HG02588 (cell line): ENCODE results near the gene CD81.
"Not testable (repeated sequence)": the region's sequence is repeated elsewhere in the genome, so short reads cannot be mapped to it uniquely, and the experiment has no call there.

ENCODE experiments used
- ATAC-seq: cut with Tn5 transposase; IDR thresholded peaks from one replicate; pipeline ENCODE4 v1.9.1; 2021; ENCODE audit warnings: mild to moderate bottlenecking, moderate library complexity; ENCODE audit not compliant: unreplicated experiment

CD81 gene, protein sequence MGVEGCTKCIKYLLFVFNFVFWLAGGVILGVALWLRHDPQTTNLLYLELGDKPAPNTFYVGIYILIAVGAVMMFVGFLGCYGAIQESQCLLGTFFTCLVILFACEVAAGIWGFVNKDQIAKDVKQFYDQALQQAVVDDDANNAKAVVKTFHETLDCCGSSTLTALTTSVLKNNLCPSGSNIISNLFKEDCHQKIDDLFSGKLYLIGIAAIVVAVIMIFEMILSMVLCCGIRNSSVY

GRCh38 chr11:2376751-2377451, at the start of gene CD81:
TSS of gene CD81 (plus strand) at chr11:2377310. CDS start at chr11:2377550, 240 bp downstream.
- ATAC-seq: no peak

DNA sequence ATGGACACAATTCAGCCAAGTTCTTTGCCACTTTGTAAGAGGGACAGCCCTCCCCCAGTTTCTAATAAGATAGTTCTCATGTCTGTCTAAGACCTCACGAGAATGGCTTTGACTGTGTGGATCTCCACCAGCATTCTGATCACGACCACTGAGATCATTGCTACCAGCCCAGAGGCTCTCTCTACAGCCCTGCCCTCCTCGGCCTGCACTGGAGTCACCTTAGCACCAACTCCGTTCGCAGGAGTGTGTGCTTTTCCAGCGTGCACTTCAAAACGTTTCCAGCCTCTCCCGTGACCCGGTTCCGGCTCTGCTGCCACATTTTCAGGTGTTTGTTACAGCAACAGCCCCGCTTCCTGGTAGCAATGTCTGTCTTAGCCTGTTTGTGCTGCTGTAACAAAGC, 49.1 kb upstream of the CD81 start:
- ATAC-seq: no peak

GRCh38 chr11:2328656-2329354, 48.3 kb upstream of the CD81 start:
- ATAC-seq: no peak

- no peak for ATAC-seq
Measured at GRCh38 chr11:2329551-2329950, 47.6 kb upstream of the CD81 start.

- no peak for ATAC-seq
Measured at GRCh38 chr11:2330696-2331095, 46.4 kb upstream of the CD81 start.

GRCh38 chr11:2331404-2331803, 45.7 kb upstream of the CD81 start:
- no peak for ATAC-seq

DNA sequence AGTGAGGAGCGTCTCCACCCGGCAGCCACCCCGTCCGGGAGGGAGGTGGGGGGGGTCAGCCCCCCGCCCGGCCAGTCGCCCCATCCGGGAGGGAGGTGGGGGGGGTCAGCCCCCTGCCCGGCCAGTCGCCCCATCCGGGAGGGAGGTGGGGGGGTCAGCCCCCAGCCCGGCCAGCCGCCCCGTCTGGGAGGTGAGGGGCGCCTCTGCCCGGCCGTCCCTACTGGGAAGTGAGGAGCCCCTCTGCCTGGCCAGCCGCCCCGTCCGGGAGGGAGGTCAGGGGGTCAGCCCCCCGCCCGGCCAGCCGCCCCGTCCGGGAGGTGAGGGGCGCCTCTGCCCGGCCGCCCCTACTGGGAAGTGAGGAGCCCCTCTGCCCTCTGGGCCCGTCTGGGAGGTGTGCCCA, 44.5 kb upstream of the CD81 start:
- not testable (repeated sequence) for ATAC-seq

- ATAC-seq: not testable (repeated sequence)
Measured at GRCh38 chr11:2333486-2334205, 43.5 kb upstream of the CD81 start.

GRCh38 chr11:2335286-2335685, 41.8 kb upstream of the CD81 start:
- ATAC-seq: not testable (repeated sequence)

DNA sequence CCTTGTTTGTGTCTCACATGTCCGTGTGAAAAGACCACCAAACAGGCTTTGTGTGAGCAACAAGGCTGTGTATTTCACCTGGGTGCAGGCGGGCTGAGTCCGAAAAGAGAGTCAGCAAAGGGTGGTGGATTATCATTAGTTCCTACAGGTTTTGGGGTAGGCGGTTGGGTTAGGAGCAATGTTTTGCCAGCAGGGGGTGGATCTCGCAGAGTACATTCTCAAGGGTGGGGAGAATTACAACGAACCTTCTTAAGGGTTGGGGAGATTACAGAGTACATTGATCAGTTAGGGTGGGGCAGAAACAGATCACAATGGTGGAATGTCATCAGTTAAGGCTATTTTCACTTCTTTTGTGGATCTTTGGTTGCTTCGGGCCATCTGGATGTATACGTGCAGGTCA, 38.4 kb upstream of the CD81 start:
- ATAC-seq: not testable (repeated sequence)

GRCh38 chr11:2342557-2342956, 34.6 kb upstream of the CD81 start:
- ATAC-seq: no peak

DNA sequence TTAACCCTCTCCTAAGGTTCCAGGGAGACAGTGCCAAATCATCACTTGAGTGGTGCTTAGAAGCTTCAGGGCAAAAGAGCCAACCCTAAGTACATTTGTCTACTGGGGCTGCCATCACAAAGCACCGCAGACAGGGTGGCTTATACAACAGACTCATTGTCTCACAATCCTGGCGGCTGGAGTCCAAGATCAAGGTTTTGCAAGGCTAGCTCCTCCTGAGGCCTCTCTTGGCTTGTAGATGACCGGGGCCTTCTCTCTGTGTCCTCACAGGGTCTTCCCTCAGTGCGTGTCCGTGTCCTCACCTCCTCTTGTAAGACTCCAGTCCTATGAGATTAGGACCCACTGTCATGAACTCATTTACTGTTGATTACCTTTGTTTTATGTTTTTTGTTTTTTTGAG, 34.1 kb upstream of the CD81 start:
- ATAC-seq: no peak

DNA sequence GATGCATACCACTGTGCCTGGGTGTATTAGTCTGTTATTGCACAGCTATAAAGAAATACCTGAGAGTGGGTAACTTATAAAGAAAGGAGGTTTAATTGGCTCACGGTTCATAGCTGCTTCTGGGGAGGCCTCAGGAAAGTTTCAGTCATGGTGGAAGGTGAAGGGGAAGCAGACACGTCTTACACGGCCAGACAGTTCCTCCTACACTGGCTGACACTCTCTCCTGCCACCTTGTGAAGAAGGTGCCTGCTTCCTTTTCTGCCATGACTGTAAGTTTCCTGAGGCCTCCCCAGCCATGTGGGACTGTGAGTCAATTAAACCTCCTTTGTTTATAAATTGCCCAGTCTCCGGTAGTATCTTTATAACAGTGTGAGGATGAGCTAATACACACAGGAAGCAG, 33.6 kb upstream of the CD81 start:
- ATAC-seq: no peak

GRCh38 chr11:2345050-2345449, 32.1 kb upstream of the CD81 start:
- no peak for ATAC-seq

DNA sequence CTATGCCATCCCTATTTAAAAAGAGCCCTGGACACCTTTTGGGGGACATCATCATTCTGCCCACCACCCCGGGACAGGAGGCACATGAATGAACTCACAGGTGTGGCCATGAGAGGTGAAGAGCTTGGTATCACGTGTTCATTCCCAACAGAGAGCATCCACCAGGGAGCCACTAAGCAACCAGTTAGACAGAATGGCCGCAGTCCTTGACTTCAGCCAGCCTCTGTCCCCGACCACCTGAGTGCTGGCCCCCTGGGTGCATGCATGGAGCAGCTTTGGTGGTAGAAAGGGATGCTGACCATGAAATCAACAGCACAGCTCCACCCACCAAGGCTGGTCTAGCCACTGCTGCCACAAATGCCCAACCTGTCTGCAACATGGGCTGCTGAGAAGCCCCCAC, 31.1 kb upstream of the CD81 start:
- ATAC-seq: no peak

DNA sequence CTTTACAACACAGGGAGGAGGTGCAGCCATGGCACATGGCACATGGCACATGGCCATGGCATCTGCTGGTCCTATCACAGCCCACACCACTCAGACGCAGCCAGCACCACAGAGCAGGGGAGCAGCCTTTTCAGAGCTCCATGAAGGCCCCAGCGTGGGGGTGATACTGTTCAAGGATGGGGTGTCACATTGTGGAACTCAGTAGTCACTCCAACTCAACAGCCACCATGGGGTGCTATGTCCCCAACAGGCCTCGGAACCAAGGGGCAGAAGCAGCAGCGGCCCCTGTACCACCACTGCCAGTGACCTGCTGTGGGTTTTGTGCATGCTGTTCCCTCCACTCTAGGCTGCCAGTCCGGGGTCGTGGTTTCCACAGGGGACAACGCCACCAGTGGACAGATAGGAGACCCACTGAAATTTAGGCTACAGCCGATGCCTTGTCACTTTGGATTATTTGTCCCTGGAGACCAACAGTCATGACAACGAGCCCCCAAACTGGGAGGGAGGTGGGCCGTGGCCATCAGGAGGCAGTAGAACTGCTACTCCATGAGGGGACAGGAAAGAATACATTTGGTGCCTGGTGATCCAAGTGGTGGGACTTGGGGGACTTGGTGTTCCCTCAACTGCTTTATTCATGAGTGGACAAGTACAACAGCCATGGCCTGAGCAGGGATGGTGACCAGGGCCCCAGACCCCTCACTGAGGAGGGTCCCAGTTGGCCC, 30.4 kb upstream of the CD81 start:
- no peak for ATAC-seq

- ATAC-seq: no peak
Measured at GRCh38 chr11:2347308-2347830, 29.7 kb upstream of the CD81 start.

DNA sequence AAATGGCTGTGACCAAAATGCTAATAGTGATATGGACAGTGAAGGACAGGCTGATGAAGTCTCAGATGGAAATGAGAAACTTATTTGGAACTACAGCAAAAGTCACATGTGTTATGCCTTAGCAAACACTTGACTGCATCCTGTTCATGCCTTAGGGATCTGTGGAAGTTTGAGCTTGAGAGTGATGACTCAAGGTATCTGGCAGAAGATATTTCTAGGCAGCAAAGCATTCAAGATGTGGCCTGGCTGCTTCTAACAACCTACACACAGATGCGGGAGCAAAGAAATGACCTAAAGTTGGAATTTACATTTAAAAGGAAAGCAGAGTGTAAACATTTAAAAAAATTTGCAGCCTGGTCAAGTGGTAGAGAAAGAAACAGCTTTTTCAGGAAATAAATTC, 28.1 kb upstream of the CD81 start:
- no peak for ATAC-seq

DNA sequence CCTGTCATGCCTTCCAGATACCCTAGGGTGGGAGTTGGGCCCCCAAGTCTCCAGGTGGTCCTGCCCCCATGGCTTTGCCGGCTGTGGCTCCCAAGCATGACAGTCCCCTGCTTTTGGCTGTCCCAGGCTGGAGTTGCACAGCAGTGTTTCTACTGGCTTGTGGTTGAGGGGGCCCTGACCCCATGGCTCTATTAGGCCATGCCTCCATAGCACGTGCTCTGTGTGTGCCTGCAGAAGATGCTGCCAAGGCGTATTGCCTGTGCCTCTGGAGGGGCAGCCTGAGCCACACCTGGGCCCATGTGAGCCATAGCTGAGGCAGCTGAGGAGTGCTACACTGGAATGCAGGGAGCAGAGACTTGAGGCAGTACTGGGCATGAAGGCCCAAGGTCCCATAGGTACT, 25.4 kb upstream of the CD81 start:
- ATAC-seq: no peak

DNA sequence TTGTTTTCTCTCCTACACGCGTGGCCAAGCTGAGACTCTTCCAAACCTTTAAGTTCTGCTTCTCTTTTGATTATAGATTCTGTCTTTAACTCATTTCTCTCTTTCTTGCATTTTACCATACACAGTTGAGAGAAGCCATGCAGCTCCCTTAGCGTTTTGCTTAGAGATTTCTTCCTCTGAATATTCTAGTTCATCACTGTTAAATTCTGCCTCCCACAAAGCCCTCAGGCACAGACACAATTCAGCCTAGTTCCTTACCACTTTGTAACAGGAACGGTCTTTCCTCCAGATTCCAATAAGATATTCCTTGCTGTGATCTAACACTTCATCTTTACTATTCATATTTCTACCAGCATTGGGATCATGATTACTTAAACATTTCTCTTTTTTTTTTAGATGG, 24.7 kb upstream of the CD81 start:
- ATAC-seq: no peak
